DMS114 treated with DMSO at 0.1 percent for 48 hours (cell line): ENCODE data around the gene KIF2C.
"Not testable (repeated sequence)": the region's sequence is repeated elsewhere in the genome, so short reads cannot be mapped to it uniquely, and the experiment has no call there.

ENCODE experiments used
- DNase-seq: peaks from one replicate; lab custom pipeline; 2025; ENCODE audit not compliant: unreplicated experiment; lab: John Stamatoyannopoulos, UW

Gene KIF2C

GRCh38 chr1:44792736-44793502 lies 53.3 kb downstream of the KIF2C start:
- no peak for DNase-seq

- DNase-seq: not testable (repeated sequence)
These were observed 58.2 kb downstream of the KIF2C start for GRCh38 chr1:44797886-44798285.

GRCh38 chr1:44798481-44799365 lies 59.1 kb downstream of the KIF2C start:
- no peak for DNase-seq

- DNase-seq: peak; percentile 94
These were observed 60.3 kb downstream of the KIF2C start, which contains the start of gene PLK3 for GRCh38 chr1:44799770-44800584. TSS of gene PLK3 (plus strand) at chr1:44800377. CDS start at chr1:44800464, 87 bp downstream.

- no peak for DNase-seq
These were observed 62.1 kb downstream of the KIF2C start for GRCh38 chr1:44801491-44802305.

- DNase-seq: no peak
These were observed 62.8 kb downstream of the KIF2C start for GRCh38 chr1:44802306-44803061.

- DNase-seq: no peak
These were observed 63.4 kb downstream of the KIF2C start for GRCh38 chr1:44803062-44803311.

GRCh38 chr1:44803312-44804095 lies 63.9 kb downstream of the KIF2C start:
- no peak for DNase-seq

GRCh38 chr1:44805311-44806024 lies 65.8 kb downstream of the KIF2C start:
- DNase-seq: no peak

GRCh38 chr1:44806025-44806703 lies 66.5 kb downstream of the KIF2C start:
- DNase-seq: no peak

- DNase-seq: no peak
These were observed 67.2 kb downstream of the KIF2C start, which contains the start of gene DYNLT4 for GRCh38 chr1:44806704-44807363. TSS of gene DYNLT4 (minus strand) at chr1:44807351. CDS start at chr1:44806668, 683 bp downstream.

GRCh38 chr1:44807364-44808062 lies 67.9 kb downstream of the KIF2C start:
- no peak for DNase-seq

GRCh38 chr1:44808063-44808937 lies 68.7 kb downstream of the KIF2C start, which contains the start of gene BTBD19:
TSS of gene BTBD19 (plus strand) at chr1:44808523. CDS start at chr1:44808821, 298 bp downstream.
- no peak for DNase-seq

GRCh38 chr1:44808938-44809917 lies 69.6 kb downstream of the KIF2C start:
- DNase-seq: no peak
